Upper lobe of right lung (tissue), 1 donor: ENCODE results near the gene NDUFS6. TPM values are rescaled to one million over a fixed set of nuclear protein-coding genes. Genes with fewer than 3 reads are reported as not detected.
A peak's percentile ranks its signal among the peaks of the same experiment; 100 is the strongest.

Experiments used
- ATAC-seq: fragments of 200-7000 bp; cut with Tn5 transposase; one replicate; pipeline ENCODE4 v1.9.1; 2020; ENCODE audit warnings: mild to moderate bottlenecking, moderate library complexity
- DNase-seq: peaks from one replicate; pipeline ENCODE4 v3.0.0-alpha.2; 2020
- H3K27ac ChIP-seq: fragments of 200-600 bp; one replicate; pipeline ENCODE4 v1.8.0; 2022
- H3K27me3 ChIP-seq: fragments of 200-600 bp; one replicate; pipeline ENCODE4 v1.8.0; 2022; ENCODE audit warnings: mild to moderate bottlenecking
- H3K36me3 ChIP-seq: fragments of 200-600 bp; one replicate; pipeline ENCODE4 v1.8.0; 2022
- H3K4me1 ChIP-seq: fragments of 200-600 bp; one replicate; pipeline ENCODE4 v1.8.0; 2022
- H3K4me3 ChIP-seq: fragments of 200-600 bp; one replicate; pipeline ENCODE4 v1.8.0; 2022; ENCODE audit warnings: mild to moderate bottlenecking
- H3K9me3 ChIP-seq: fragments of 200-600 bp; one replicate; pipeline ENCODE4 v1.8.0; 2022
- CTCF ChIP-seq: fragments of 200-600 bp; IDR thresholded peaks from one replicate; pipeline ENCODE4 v1.8.0; 2022; ENCODE audit warnings: antibody characterized with exemption
- intact Hi-C: fragments of 100-400 bp; cut with DNase I; formaldehyde crosslinking; loops from one replicate; pipeline ENCODE4 v1.11.0; 2022
- total RNA-seq: library from RNA; stranded (reverse); fragmentation: NEBNext Ultra II Directional; extraction: Animal tissue kit (Norgen Biotek cat#: 25700); gene quantifications from one replicate; pipeline ENCODE4 v1.2.1, GENCODE V29; 2021
- donor health status: DM: no; HTN: yes; CAD: no; lungs with severe emphysema.

Gene NDUFS6
- total RNA-seq, 1 donor from 2014 or later, result 23.5 TPM

- H3K4me1 ChIP-seq, result no peaks in the 10 kb centered on the region
- H3K27me3 ChIP-seq, result no peaks in the 10 kb centered on the region
- peaks cover 94% of the 10 kb centered on the region for H3K36me3 ChIP-seq
- no peak overlapping the region for H3K4me3 ChIP-seq
- no peak overlapping the region for H3K27ac ChIP-seq
- no peak for TF ChIP-seq CTCF
- peak; percentile 81 for ATAC-seq
- intact Hi-C loops, result no loop called here
- H3K9me3 ChIP-seq, result no peaks in the 10 kb centered on the region
- peak; percentile 65 for DNase-seq
These were observed 6.4 kb downstream of the NDUFS6 start for GRCh38 chr5:1807451-1808185.

GRCh38 chr5:1808439-1808838 lies 7.2 kb downstream of the NDUFS6 start:
- no peak for TF ChIP-seq CTCF
- intact Hi-C loops, result no loop called here
- Histone ChIP-seq H3K4me3 (no peak overlapping the region), H3K36me3 (peaks cover 89% of the 10 kb centered on the region), H3K27ac (no peak overlapping the region), H3K4me1 (no peaks in the 10 kb centered on the region), H3K27me3 (no peaks in the 10 kb centered on the region), H3K9me3 (no peaks in the 10 kb centered on the region)
- DNase-seq, result no peak
- no peak for ATAC-seq

- DNase-seq, result no peak
- H3K9me3 ChIP-seq, result no peaks in the 10 kb centered on the region
- no peak overlapping the region for H3K4me3 ChIP-seq
- H3K4me1 ChIP-seq, result no peaks in the 10 kb centered on the region
- no peak overlapping the region for H3K27ac ChIP-seq
- H3K36me3 ChIP-seq, result peaks cover 89% of the 10 kb centered on the region
- intact Hi-C loops, result no loop called here
- no peak for ATAC-seq
- no peak for TF ChIP-seq CTCF
- no peaks in the 10 kb centered on the region for H3K27me3 ChIP-seq
These were observed 8.3 kb downstream of the NDUFS6 start for GRCh38 chr5:1809416-1810035.

- Histone ChIP-seq H3K27ac (no peak overlapping the region), H3K9me3 (no peaks in the 10 kb centered on the region), H3K4me3 (no peak overlapping the region), H3K27me3 (no peaks in the 10 kb centered on the region), H3K36me3 (peaks cover 89% of the 10 kb centered on the region), H3K4me1 (no peaks in the 10 kb centered on the region)
- intact Hi-C loops, result no loop called here
- TF ChIP-seq CTCF, result no peak
- ATAC-seq (no peak), DNase-seq (no peak)
These were observed 9.4 kb downstream of the NDUFS6 start for GRCh38 chr5:1810581-1811101.

GRCh38 chr5:1814183-1815020 lies 13.2 kb downstream of the NDUFS6 start:
- no peaks in the 10 kb centered on the region for H3K9me3 ChIP-seq
- TF ChIP-seq CTCF, result no peak
- H3K27me3 ChIP-seq, result no peaks in the 10 kb centered on the region
- DNase-seq (peak; percentile 54), ATAC-seq (no peak)
- H3K4me1 ChIP-seq, result no peaks in the 10 kb centered on the region
- H3K4me3 ChIP-seq, result no peak overlapping the region
- intact Hi-C loops, result no loop called here
- H3K36me3 ChIP-seq, result peaks cover 78% of the 10 kb centered on the region
- H3K27ac ChIP-seq, result no peak overlapping the region
